GM12878 (cell line): ENCODE measurements around the gene PPIP5K2. TPM values are rescaled to one million over a fixed set of nuclear protein-coding genes. Genes with fewer than 3 reads are reported as not detected.

Source experiments
- ATF2 ChIP-seq: IDR thresholded peaks from 2 replicates; pipeline ENCODE4 v1.6.1; 2012; ENCODE audit warnings: low read length, inconsistent platforms
- BCL11A ChIP-seq: IDR thresholded peaks from 2 replicates; pipeline ENCODE4 v1.6.1; 2011; ENCODE audit warnings: low read depth, low read length
- BCL3 ChIP-seq: IDR thresholded peaks from 2 replicates; pipeline ENCODE4 v1.6.1; 2011; ENCODE audit warnings: borderline replicate concordance, low read depth, mild to moderate bottlenecking, moderate library complexity, low read length; ENCODE audit not compliant: insufficient read depth, poor library complexity, severe bottlenecking
- BMI1 ChIP-seq: fragments of 450-650 bp; IDR thresholded peaks from 2 replicates; pipeline ENCODE4 v1.6.1; 2016; ENCODE audit warnings: mild to moderate bottlenecking, moderate library complexity, borderline replicate concordance
- E2F8 ChIP-seq: fragments of 450-650 bp; IDR thresholded peaks from 2 replicates; pipeline ENCODE4 v1.6.1; 2018; ENCODE audit warnings: mild to moderate bottlenecking, low read depth, moderate library complexity; ENCODE audit not compliant: partially characterized antibody
- FOXK2 ChIP-seq: fragments of 450-650 bp; IDR thresholded peaks from 2 replicates; pipeline ENCODE4 v1.6.1; 2017; ENCODE audit warnings: mild to moderate bottlenecking, moderate library complexity
- FOXM1 ChIP-seq: IDR thresholded peaks from 2 replicates; pipeline ENCODE4 v1.6.1; 2012; ENCODE audit warnings: low read depth, mild to moderate bottlenecking, inconsistent platforms, low read length, moderate library complexity
- MAX ChIP-seq: IDR thresholded peaks from 2 replicates; pipeline ENCODE4 v1.6.1; 2012; ENCODE audit warnings: low read depth, low read length, improper control_type of control experiment
- NFXL1 ChIP-seq: fragments of 450-650 bp; IDR thresholded peaks from 2 replicates; pipeline ENCODE4 v1.6.1; 2017; ENCODE audit warnings: antibody characterized with exemption, mild to moderate bottlenecking, borderline replicate concordance
- NFYB ChIP-seq: IDR thresholded peaks from 2 replicates; pipeline ENCODE4 v1.6.1; 2011; ENCODE audit warnings: low read depth, mild to moderate bottlenecking, low read length, improper control_type of control experiment, moderate library complexity; ENCODE audit not compliant: insufficient read depth
- NR2F1 ChIP-seq: fragments of 450-650 bp; conservative IDR thresholded peaks from 2 replicates; pipeline ENCODE4 v1.6.1; 2017; ENCODE audit warnings: mild to moderate bottlenecking
- PKNOX1 ChIP-seq: fragments of 450-650 bp; IDR thresholded peaks from 2 replicates; pipeline ENCODE4 v1.6.1; 2016; ENCODE audit warnings: mild to moderate bottlenecking
- POLR2AphosphoS2 ChIP-seq: IDR thresholded peaks from 2 replicates; pipeline ENCODE4 v1.6.1; 2011; ENCODE audit warnings: low read depth, mild to moderate bottlenecking, low read length, improper control_type of control experiment, moderate library complexity
- RCOR1 ChIP-seq: conservative IDR thresholded peaks from 2 replicates; pipeline ENCODE4 v1.6.1; 2012; ENCODE audit warnings: low read depth, low read length, improper control_type of control experiment
- SIX5 ChIP-seq: IDR thresholded peaks from 2 replicates; pipeline ENCODE4 v1.6.1; 2011; ENCODE audit warnings: mild to moderate bottlenecking, low read depth, low read length, moderate library complexity; ENCODE audit not compliant: severe bottlenecking
- WRNIP1 ChIP-seq: IDR thresholded peaks from 2 replicates; pipeline ENCODE4 v1.6.1; 2011; ENCODE audit warnings: low read depth, low read length, improper control_type of control experiment, borderline replicate concordance
- ZBTB11 ChIP-seq: fragments of 450-650 bp; formaldehyde crosslinking; IDR thresholded peaks from 2 replicates; pipeline ENCODE4 v1.5.0; 2022; ENCODE audit warnings: mild to moderate bottlenecking, missing genetic modification characterization
- ZSCAN29 ChIP-seq: fragments of 450-650 bp; IDR thresholded peaks from 2 replicates; pipeline ENCODE4 v1.6.1; 2017; ENCODE audit warnings: mild to moderate bottlenecking, moderate library complexity
- polyA plus RNA-seq, 11 experiments: library from polyadenylated mRNA; depleted of rRNA in 4 of 11; unstranded in 6 of 11; stranded (reverse) in 5 of 11; fragments of >200 nt; fragmentation: Nextera tagmentation in 4 of 11; fragmentation: Illumina TruSeq in 1 of 11; extraction: Ambion mirVana in 4 of 11; extraction: Trizol in 1 of 11; gene quantifications; 1 replicate in 1 of 11; 2 replicates in 10 of 11; pipeline versions ENCODE4 v1.2.1 to v1.2.3, GENCODE V29; 2011 to 2016; ENCODE audit warnings: inconsistent platforms in 2 of 11, missing spikeins in 2 of 11, low read depth in 1 of 11
- total RNA-seq, 4 experiments: library from RNA; depleted of rRNA in 3 of 4; stranded (reverse); fragments of >200 nt in 3 of 4; fragmentation: Illumina TruSeq in 1 of 4; extraction: Trizol in 1 of 4; gene quantifications; 2 replicates each; pipeline versions ENCODE4 v1.2.1 to v1.2.3, GENCODE V29; 2013 to 2021

PPIP5K2 gene
- total and polyA plus RNA-seq, 10 of the 15 experiments (the other 5 are each of a cell fraction or from before 2014, with no cell fraction given), result 27.7 to 87.3 (median 58.6) TPM

GRCh38 chr5:103119765-103120606, at the start of gene PPIP5K2, which contains the start of gene GIN1 (continued):
- TF ChIP-seq ZBTB11 (CRISPR knock-in tag) (peak; percentile 95), POLR2AphosphoS2 (0 out of 2 replicates have a peak, but pooled peaks have one; percentile 75), BCL3 (no peak), NFXL1 (no peak), SIX5 (peak; percentile 78), WRNIP1 (peak; percentile 95; the same call in 1 of the 2 replicates), MAX (no peak; the same call in 1 of the 2 replicates), RCOR1 (no peak; the same call in 1 of the 2 replicates), NFYB (no peak), FOXK2 (no peak), NR2F1 (peak; percentile 95), FOXM1 (peak; percentile 85; the same call in 1 of the 2 replicates), PKNOX1 (peak; percentile 86), E2F8 (peak; percentile 99), BCL11A (0 out of 2 replicates have a peak, but pooled peaks have one; percentile 5), BMI1 (no peak), ATF2 (peak; percentile 86), ZSCAN29 (no peak)
